Upper lobe of left lung (tissue), 4 donors: ENCODE results near the gene B9D1.

Experiments
- CTCF ChIP-seq, 6 experiments: fragments of 450-650 bp in 4 of 6; fragments of 200-600 bp in 2 of 6; sonication (generic) in 2 of 6; IDR thresholded peaks; one replicate each; pipeline ENCODE4 v1.5.1; 2016 to 2019; ENCODE audit warnings: antibody characterized with exemption in 6 of 6
- POLR2A ChIP-seq, 4 donors: fragments of 450-650 bp; IDR thresholded peaks; one replicate each; pipeline ENCODE4 v1.5.1; 2016 to 2017; ENCODE audit warnings: antibody characterized with exemption in 4 of 4, mild to moderate bottlenecking in 2 of 4

- no peak for TF ChIP-seq CTCF (IDR thresholded peaks at IDR 0.05)
- TF ChIP-seq POLR2A (IDR thresholded peaks at IDR 0.05) = no peak
Observed at GRCh38 chr17:19387921-19388521, 25.5 kb upstream of the B9D1 start.
